GM23248 (cell line): ENCODE data around the gene GRWD1.

Experiments
- EZH2 ChIP-seq: fragments of 200-600 bp; sonication (generic); IDR thresholded peaks from 2 replicates; pipeline ENCODE4 v1.6.1; 2018; ENCODE audit warnings: antibody characterized with exemption, mild to moderate bottlenecking; ENCODE audit not compliant: insufficient read depth, poor library complexity, severe bottlenecking
- EZH2phosphoT487 ChIP-seq: fragments of 200-600 bp; sonication (generic); IDR thresholded peaks from 2 replicates; pipeline ENCODE4 v1.6.1; 2018; ENCODE audit warnings: antibody characterized with exemption, moderate library complexity, mild to moderate bottlenecking, low read depth; ENCODE audit not compliant: insufficient read depth

GRCh38 chr19:48443256-48443655 is 2.5 kb upstream of the GRWD1 start:
- no peak for TF ChIP-seq EZH2
- TF ChIP-seq EZH2phosphoT487 = no peak
